Femur (tissue), 1 donor: ENCODE data around the gene PABPN1.
"Not testable (repeated sequence)": the region's sequence is repeated elsewhere in the genome, so short reads cannot be mapped to it uniquely, and the experiment has no call there.

Experiments used
- DNase-seq: peaks from one replicate; pipeline ENCODE4 v3.0.0-alpha.2; 2017

PABPN1 gene

DNA sequence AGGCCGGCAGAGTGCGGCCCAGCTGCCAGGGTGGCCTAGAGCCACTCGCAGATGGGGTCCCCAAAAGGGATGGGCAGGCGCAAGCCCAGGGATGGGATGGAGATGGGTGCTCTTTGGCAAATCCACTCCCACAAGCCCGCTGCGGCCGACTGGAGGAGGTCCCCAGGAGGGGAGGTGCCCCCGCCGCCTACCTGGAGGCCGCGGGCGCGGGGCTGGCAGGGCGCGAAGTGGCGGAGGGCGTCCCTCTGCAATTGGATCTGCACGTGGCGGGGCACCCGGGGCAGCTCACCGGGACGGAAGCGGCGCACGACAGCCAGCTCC lies 19.3 kb upstream of the PABPN1 start:
- no peak for DNase-seq

DNA sequence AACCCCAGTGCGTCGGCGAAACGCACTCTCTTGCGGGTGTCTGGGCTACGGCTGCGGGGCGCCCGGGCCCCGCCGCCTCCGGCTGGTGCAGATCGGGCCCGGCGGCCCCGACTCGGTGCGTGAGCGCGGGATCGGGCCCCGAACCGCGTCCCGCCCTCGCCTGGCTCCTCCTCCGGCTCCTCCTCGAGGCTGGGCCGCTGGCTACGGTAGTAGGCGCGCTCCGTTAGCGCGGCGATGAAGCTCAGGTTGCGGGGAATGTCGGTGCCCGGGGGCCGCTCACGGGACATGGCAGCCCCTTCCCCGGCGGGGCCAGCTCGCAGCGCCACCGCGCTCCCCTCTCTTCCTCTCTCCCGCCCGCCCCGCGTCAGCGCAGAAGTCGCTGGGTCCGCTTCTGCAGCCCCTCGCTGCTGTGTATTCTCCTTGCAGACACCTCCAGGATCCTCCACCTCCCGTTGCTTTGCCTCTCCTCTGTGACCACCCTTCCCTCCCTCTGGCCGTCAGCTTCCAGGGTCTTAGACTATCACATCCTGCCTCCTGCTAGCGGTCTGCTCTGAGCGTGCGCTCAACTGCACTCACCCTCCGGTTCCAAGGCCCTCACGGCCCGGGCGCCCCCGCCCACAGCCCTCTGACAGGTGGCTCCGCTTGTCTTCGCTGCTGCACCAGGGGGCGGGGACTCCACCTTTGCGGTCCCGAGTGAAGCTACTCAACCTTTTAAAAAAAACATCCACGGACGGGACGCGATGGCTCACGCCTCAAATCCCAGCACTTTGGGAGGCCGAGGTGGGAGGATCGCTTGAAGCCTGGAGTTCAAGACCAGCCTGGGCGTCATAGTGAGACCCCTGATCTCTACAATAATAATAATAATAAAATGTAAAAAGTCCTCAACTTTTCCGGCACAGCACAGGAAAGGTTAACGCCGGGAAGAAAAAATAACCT lies 18.7 kb upstream of the PABPN1 start, which contains the start of gene PPP1R3E:
Gene PPP1R3E (minus strand): TSS at position 570 of the 936 bp plus-strand sequence. CDS start 283 bp downstream, at position 287.
- DNase-seq, result peak; percentile 82

DNA sequence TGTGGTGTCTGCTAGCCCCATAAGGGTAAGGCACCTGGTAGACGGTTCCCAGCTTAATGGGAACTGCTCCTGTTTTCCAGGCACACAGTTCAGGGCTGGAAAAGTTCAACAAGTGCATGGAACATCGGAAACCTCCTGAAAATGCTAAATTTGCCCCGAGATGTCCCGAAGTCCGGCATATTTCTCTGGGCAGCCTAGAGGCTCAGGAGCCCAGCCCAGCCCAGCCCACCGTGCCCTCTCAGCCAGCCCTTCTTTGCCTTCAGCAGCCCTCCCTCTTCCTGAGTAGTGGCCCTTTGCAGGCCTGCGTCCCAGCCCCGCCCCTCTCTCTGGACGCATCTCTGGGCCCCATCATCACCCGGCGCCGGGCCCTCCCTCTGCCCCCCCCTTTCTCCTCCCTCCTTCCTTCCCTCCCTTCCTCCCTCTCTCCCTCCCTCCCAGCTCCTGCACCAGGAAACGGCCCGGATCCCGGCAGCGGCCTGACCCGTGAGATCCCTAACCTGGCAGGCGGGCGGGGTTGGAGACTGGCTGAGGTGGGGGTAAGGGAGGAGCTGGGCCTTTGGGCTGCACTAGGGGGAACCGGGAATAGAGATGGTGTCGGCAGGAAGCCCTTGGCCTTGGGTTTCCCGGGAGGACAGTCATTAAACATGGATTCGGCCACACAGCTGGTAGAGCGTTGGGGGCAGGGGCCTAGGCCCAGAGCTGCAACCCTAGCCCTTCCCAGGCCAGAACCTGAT lies 14.7 kb upstream of the PABPN1 start, which contains the start of gene BCL2L2:
Gene BCL2L2 (plus strand): TSS at position 422 of the 734 bp plus-strand sequence. CDS start 935 bp downstream, outside the sequence.
- DNase-seq, result peak; percentile 95

DNA sequence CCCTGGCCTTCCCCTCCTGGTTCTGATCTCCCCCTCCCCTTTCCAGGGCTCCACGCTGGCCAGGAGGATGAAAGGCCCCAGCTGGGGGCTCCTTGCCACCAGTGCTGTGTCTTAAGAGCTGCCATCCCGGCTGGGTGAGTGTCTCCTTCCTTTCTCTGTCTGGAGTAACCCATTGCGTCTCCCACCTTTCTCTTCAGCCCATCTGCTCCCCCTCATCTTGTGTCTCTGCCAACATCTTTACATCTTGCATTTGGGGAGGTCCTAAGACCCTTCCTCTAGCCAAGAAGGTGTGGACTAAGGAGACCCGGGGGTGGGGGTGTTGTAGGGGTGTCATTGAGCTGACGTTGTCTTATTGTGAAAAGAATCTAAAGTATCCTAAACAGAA lies 14.1 kb upstream of the PABPN1 start:
- DNase-seq, result no peak

DNA sequence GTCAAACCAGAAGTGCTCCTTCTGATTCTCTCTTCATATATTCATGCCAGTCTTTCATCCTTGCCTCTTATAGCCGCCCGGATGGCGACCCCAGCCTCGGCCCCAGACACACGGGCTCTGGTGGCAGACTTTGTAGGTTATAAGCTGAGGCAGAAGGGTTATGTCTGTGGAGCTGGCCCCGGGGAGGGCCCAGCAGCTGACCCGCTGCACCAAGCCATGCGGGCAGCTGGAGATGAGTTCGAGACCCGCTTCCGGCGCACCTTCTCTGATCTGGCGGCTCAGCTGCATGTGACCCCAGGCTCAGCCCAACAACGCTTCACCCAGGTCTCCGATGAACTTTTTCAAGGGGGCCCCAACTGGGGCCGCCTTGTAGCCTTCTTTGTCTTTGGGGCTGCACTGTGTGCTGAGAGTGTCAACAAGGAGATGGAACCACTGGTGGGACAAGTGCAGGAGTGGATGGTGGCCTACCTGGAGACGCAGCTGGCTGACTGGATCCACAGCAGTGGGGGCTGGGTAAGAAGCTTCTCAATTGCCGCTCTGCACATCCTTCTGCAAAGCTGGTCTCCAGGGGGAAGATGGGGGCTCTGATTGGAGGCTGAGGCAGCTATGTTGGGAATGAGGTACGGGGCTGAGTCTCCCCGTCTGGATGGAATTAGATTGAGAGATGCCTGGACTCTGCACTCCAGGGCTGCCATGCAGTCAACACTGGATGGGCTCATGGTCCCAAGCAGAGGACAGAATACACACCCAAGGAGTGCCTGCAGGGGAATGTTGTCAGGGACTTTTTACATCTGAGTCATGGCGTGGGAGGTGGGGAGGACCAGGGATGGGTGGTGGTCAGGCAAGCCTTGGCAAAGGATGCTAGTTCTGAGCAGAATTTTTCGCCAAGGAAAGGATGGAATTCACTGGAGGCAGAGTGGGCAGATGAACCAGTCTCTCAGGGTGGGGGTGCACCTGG lies 13.3 kb upstream of the PABPN1 start:
- no peak for DNase-seq

DNA sequence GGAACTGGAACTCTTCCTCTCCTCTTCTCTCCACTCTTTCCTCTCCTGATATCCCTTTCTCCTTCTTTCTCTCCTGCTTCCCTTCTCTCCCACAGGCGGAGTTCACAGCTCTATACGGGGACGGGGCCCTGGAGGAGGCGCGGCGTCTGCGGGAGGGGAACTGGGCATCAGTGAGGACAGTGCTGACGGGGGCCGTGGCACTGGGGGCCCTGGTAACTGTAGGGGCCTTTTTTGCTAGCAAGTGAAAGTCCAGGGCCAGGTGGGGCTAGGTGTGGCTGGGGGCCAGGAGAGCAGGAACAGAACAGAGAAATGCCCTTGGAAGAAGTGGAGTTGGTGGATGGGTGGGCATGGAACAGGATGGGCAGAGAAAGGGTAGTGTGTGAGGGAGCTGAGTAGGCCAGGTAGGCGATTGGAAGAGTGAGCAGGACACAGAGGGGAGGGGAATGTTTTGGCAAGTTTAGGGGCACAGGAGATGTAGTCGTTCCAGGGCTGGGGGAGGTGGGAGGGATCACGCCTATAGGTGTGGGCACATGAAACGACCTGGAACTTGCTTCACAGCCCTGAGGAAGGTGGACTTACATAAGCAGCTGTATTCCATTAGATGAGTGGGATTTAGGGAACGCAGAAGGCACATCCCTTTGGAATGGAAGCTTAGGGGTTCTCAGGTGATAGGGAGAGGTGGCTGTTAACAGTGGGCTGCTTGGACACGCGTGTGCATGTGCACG lies 12.4 kb upstream of the PABPN1 start:
- DNase-seq, result no peak

DNA sequence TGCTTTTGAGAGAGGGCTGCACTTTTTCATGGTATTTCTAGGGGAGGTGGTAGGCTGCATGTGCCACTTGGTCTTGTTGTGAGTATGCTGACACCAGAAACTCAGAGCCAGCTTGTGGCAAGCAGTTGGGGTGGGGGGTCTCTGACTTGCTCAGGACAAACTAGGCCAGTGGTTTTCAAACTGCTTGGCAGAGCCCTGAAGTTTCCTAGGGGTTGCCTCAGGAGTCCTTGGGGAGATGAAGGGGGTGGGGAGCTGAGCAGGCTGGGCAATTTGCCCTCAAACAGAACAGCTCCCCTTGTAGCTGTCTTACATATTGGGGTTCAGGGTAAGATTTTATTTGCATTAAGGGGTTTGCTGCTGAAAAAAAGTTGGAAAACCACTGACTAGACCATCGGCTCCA lies 10.7 kb upstream of the PABPN1 start:
- DNase-seq, result no peak

DNA sequence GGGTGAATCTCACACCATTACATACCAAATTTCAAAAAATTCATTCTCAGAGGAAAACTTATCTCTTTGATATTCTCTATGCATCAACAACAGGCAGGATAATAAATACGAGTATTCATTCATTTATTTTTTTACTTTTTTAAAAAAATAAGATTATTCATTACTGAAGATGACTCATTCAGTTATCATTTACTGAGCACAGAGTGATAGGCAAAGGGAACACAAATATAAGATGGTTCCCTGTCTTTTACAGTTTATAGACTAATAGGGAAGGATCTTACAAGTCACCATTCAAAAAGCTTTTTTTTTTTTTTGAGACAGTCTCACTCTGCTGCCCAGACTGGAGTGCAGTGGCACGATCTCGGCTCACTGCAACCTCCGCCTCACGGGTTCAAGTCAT lies 5.0 kb upstream of the PABPN1 start:
- DNase-seq, result no peak

DNA sequence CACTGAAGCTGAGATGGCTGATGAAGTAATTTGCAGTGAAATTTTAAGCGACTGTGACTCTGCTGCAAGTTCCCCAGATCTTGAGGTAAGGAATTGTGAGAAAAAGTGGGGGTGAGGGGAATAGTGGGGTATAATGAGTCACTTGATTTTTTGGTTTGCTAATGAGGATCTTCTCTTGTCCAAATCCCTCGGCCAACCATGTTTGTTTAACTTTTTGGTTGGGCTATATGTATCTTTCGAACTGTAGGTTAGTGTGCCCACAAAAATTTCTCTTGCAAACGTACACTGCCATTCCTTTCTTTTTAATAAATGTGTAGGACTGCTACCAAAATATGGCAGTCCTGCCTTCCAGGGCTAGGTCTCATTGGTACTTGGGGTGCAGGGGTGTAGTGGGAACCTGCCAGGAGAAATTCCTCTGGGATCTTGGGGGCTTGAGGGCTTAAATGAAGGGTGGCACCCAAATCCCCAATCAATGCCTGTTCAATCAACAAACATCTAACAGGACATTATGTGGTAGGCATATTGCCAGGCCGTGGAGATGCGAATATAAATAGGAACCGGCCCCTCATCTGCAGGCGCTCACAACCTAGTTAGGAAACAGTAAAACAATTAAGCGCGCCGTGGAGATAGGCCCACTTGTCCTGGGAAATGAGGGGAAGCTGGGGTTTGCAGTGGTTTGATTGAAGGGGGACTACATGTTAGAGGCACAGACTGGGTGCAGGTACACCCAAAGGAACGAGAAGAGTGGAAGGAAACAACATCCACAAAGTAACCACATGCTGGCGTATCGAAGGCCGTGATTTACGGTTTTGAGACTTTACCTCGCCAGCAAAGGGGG lies 1.3 kb upstream of the PABPN1 start:
- DNase-seq, result peak; percentile 38

DNA sequence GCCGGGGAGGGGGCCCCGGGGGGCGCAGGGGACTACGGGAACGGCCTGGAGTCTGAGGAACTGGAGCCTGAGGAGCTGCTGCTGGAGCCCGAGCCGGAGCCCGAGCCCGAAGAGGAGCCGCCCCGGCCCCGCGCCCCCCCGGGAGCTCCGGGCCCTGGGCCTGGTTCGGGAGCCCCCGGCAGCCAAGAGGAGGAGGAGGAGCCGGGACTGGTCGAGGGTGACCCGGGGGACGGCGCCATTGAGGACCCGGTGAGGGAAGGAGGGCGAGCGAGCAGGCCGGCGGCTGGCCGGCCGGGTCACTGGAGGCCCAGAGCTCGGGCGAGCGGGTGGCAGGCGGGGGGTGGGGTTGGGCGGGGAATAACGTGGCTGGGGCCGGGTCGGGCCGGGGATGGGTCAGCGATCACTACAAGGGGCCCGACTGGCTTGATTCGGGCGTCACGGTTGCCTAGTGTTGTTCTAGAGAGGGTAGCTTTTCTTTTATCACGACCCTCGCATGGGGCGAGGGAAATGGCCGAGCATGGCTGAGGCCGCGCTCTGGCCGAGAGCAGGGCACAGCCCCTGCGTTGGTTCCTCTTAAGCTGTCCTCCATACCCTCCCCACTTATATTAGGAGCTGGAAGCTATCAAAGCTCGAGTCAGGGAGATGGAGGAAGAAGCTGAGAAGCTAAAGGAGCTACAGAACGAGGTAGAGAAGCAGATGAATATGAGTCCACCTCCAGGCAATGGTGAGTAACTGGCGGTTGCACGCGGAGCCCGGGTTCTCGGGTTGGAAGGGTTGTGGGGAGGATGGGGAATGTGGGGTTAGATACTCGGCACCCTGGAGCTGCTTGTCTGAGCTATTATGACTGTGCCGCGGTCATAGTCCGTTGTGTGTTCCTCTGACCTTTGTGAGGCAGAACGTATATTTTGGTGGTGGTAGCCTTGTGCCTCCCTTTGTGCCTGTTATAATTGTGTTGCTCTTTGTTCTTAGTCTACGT lies 603 bp downstream of the PABPN1 start:
- DNase-seq, result peak; percentile 51

DNA sequence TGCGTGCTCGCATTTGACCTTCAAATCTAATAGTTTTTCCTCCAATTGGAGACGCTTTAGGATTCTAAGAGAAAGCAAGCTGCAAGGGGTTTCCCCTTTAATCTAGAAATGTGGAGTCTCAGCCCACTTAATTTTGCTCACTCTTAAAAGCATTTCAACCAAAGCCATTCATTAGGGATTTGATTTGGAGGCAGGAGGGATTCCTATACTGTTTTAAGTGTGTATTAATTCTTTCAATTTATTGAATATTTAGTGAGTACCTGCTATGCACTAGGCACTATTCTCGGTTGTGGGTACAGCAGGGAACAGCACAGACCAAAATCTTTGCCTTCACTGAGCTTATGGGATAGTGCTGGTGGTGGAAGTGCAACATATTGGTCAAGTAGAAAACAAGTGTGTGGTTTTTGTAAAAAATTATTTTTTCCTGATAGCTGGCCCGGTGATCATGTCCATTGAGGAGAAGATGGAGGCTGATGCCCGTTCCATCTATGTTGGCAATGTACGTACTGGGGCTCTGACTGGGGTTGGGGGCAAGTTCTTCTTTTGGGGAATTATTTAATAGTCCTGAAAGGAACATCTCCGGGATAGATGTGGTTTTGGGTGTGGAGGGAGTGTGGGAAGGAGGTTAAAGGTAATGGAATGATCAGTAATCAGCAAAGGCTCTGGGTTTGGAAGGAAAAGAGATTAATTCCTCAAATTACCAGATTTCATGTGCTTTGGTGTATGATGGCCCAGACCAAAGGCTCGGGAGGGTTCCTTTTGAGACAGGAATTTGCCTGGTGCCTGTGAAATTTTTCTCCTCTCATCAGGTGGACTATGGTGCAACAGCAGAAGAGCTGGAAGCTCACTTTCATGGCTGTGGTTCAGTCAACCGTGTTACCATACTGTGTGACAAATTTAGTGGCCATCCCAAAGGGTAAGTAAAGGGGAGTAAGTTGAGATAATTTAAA lies 1.6 kb downstream of the PABPN1 start:
- no peak for DNase-seq

DNA sequence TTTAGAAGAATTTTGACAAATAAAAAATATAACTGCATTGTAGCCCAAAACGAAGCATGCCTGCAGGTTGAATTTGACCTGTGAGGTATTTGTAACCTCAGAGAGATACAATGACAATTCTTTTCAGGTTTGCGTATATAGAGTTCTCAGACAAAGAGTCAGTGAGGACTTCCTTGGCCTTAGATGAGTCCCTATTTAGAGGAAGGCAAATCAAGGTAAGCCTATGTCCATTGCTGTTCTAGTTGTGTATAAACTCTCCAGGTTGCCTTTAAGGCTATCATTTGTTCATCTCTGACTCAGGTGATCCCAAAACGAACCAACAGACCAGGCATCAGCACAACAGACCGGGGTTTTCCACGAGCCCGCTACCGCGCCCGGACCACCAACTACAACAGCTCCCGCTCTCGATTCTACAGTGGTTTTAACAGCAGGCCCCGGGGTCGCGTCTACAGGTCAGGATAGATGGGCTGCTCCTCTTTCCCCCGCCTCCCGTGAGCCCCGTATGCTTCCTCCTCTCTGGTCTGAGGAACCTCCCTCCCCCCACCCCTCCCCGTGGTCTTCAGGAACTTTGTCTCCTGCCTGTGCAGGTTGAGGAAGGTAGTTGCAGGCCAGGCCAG lies 2.7 kb downstream of the PABPN1 start:
- DNase-seq, result no peak

DNA sequence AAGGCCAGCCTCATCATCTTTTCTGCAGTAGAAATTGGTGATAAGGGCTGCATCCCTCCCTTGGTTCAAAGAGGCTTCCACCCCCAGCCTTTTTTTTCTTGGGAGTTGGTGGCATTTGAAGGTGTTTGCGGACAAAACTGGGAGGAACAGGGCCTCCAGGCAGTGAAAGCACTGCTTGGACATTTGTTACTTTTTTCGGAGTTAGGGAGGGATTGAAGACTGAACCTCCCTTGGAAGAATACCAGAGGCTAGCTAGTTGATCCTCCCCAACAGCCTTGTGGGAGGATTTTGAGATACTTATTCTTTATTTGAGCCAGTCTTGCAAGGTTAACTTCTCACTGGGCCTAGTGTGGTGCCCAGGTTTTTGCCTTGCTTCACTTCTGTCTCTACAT lies 3.2 kb downstream of the PABPN1 start:
- no peak for DNase-seq

DNA sequence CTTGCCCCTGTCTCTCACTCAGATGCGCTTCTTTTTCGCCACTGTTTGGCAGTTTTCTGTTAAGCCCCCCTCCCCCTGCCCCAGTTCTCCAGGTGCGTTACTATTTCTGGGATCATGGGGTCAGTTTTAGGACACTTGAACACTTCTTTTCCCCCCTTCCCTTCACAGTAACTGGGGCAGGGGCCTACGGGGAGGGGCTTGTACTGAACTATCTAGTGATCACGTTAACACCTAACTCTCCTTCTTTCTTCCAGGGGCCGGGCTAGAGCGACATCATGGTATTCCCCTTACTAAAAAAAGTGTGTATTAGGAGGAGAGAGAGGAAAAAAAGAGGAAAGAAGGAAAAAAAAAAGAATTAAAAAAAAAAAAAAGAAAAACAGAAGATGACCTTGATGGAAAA lies 3.7 kb downstream of the PABPN1 start:
- DNase-seq, result no peak

DNA sequence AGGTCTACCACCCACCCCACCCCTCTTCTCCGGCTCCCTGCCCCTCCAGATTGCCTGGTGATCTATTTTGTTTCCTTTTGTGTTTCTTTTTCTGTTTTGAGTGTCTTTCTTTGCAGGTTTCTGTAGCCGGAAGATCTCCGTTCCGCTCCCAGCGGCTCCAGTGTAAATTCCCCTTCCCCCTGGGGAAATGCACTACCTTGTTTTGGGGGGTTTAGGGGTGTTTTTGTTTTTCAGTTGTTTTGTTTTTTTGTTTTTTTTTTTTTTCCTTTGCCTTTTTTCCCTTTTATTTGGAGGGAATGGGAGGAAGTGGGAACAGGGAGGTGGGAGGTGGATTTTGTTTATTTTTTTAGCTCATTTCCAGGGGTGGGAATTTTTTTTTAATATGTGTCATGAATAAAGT lies 4.5 kb downstream of the PABPN1 start:
- not testable (repeated sequence) for DNase-seq

DNA sequence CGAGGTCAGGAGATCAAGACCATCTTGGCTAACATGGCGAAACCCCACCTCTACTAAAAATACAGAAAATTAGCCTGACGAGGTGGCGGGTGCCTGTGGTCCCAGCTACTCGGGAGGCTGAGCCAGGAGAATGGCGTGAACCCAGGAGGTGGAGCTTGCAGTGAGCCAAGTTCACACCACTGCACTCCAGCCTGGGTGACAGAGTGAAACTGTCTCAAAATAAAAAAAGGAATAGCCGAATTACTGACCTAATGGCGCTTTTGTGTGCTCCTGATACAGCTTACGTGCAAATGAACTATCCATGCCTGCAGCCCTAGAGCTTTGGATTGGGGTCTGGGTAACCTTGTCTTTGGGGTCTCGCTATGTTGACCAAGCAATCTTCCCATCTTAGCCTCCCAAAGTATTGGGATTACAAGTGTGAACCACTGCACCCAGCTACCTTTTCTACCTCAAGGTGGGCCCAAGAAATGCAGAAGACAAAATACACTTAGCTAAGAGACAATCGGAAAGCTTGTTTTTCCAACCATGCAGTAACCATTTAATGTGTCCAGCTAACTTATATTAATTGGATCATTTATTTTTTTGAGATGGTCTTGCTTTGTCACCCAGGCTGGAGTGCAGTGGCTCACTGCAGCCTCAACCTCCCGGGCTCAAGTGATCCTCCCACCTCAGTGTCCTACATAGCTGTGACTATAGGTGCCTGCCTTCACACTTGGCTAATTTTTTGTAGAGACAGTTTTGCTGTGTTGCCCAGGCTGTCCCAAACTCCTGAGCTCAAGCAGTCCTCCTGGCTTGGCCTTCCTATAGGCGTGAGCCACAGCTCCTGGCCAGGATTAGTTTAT lies 5.5 kb downstream of the PABPN1 start:
- no peak for DNase-seq
